ENCODE data around the gene IGFBP6.

The IGFBP6 gene

GRCh38 chr12:53127169-53127568 is 29.7 kb downstream of the IGFBP6 start:
- no peaks in the 10 kb centered on the region for H3K27me3 Mint-ChIP-seq

GRCh38 chr12:53128780-53129569 is 31.5 kb downstream of the IGFBP6 start:
- Mint-ChIP-seq H3K4me3 (no peak overlapping the region), H3K27ac (no peak overlapping the region), H3K4me1 (no peaks in the 10 kb centered on the region), H3K27me3 (no peaks in the 10 kb centered on the region), H3K36me3 (ENCODE audit: low read depth) (no peaks in the 10 kb centered on the region), H3K9me3 (no peaks in the 10 kb centered on the region)
- ATAC-seq (no peak), DNase-seq (no peak)

More at GRCh38 chr12:53127169-53127568, 29.7 kb downstream of the IGFBP6 start:
- no peaks in the 10 kb centered on the region for H3K36me3 Mint-ChIP-seq (ENCODE audit: low read depth)
- H3K27ac Mint-ChIP-seq = no peak overlapping the region
- no peaks in the 10 kb centered on the region for H3K9me3 Mint-ChIP-seq
- no peak for ATAC-seq
- no peak overlapping the region for H3K4me3 Mint-ChIP-seq
- no peak for DNase-seq
- H3K4me1 Mint-ChIP-seq = no peaks in the 10 kb centered on the region

- Mint-ChIP-seq H3K4me3 (no peak overlapping the region), H3K9me3 (no peaks in the 10 kb centered on the region), H3K27ac (no peak overlapping the region), H3K4me1 (no peaks in the 10 kb centered on the region), H3K36me3 (ENCODE audit: low read depth) (no peaks in the 10 kb centered on the region), H3K27me3 (no peaks in the 10 kb centered on the region)
- no peak for DNase-seq
- ATAC-seq = no peak
These were observed 34.4 kb downstream of the IGFBP6 start for GRCh38 chr12:53131844-53132243.

GRCh38 chr12:53133722-53134121 is 36.3 kb downstream of the IGFBP6 start:
- no peaks in the 10 kb centered on the region for H3K4me1 Mint-ChIP-seq
- peaks cover 8% of the 10 kb centered on the region for H3K9me3 Mint-ChIP-seq
- H3K36me3 Mint-ChIP-seq (ENCODE audit: low read depth) = no peaks in the 10 kb centered on the region
- peaks cover under 1% of the 10 kb centered on the region for H3K27me3 Mint-ChIP-seq
- no peak for ATAC-seq
- no peak overlapping the region for H3K27ac Mint-ChIP-seq
- no peak overlapping the region for H3K4me3 Mint-ChIP-seq
- DNase-seq = no peak

DNA sequence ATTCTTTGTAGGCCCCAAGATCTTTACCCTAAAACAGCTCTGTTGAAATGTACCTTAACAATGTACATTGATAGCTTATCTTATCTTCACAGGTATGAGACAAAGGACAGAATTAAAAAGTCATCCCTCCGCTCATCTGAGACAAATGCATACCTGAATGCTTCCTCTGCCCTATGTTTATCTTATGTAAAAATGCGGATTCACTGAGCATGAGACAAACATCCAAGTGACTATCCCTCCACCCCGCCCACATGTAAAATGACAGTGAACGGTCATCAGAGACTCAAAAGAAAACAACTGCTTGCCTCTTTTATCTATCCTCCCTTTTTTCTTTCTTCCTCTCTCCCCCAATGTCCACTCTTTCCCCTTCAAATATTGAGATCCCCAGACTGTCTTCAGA is 45.9 kb downstream of the IGFBP6 start:
- peaks cover 7% of the 10 kb centered on the region for H3K27me3 Mint-ChIP-seq
- no peak overlapping the region for H3K4me3 Mint-ChIP-seq
- H3K4me1 Mint-ChIP-seq = no peaks in the 10 kb centered on the region
- no peaks in the 10 kb centered on the region for H3K9me3 Mint-ChIP-seq
- DNase-seq (no peak), ATAC-seq (no peak)
- H3K27ac Mint-ChIP-seq = no peak overlapping the region
- no peaks in the 10 kb centered on the region for H3K36me3 Mint-ChIP-seq (ENCODE audit: low read depth)

DNA sequence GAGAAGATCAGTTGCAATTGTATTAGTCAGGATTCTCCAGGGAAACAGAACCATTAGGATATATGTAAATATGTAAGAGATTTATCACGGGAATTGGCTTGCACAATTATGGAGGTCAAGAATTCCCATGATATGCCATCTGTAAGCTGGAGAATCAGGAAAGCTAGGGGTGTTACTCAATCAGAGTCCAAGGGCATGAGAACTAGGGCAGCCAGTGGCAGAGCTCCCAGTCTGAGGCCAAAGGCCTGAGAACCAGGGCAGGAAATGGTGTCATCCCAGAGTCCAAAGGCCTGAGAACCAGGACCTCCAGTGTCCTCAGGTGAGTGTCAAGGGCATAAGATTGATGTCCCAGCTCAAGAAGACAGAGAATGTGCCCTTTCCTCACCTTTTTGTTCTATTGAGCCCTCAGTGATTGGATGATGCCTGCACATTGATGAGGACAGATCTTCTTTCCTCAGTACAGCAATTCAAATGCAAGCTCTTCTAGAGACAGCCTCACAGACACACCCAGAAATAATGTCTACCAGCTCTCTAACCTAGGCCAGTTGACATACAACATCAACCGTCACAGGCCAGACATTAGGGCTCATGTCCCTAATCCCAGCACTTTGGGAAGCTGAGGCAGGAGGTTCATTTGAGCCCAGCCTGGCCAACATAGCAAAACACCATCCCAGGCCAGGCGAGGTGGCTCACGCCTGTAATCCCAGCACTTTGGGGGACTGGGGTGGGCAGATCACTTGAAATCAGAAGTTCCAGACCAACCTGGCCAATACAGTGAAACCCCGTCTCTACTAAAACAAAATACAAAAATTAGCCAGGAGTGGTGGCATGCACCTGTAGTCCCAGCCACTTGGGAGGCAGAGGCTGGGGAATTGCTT is 48.2 kb downstream of the IGFBP6 start:
- H3K27me3 Mint-ChIP-seq = no peaks in the 10 kb centered on the region
- H3K4me1 Mint-ChIP-seq = no peaks in the 10 kb centered on the region
- H3K36me3 Mint-ChIP-seq (ENCODE audit: low read depth) = no peaks in the 10 kb centered on the region
- ATAC-seq (no peak), DNase-seq (no peak)
- H3K27ac Mint-ChIP-seq = no peak overlapping the region
- no peak overlapping the region for H3K4me3 Mint-ChIP-seq
- H3K9me3 Mint-ChIP-seq = no peaks in the 10 kb centered on the region

DNA sequence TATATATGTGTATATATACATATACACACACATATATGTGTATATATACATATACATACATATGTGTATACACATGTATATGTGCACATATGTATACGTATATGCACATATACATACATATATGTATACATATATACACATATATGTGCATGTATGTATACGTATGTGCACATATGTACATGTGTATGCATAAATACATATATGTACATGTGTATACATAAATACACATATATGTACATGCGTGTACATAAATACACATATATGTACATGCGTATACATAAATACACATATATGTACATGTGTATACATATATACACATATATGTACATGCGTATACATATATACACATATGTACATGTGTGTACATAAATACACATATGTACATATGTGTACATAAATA is 49.7 kb downstream of the IGFBP6 start:
- Mint-ChIP-seq H3K36me3 (ENCODE audit: low read depth) (no peaks in the 10 kb centered on the region), H3K4me1 (no peaks in the 10 kb centered on the region), H3K9me3 (no peaks in the 10 kb centered on the region), H3K4me3 (no peak overlapping the region), H3K27me3 (no peaks in the 10 kb centered on the region), H3K27ac (no peak overlapping the region)
- DNase-seq = no peak
- no peak for ATAC-seq

DNA sequence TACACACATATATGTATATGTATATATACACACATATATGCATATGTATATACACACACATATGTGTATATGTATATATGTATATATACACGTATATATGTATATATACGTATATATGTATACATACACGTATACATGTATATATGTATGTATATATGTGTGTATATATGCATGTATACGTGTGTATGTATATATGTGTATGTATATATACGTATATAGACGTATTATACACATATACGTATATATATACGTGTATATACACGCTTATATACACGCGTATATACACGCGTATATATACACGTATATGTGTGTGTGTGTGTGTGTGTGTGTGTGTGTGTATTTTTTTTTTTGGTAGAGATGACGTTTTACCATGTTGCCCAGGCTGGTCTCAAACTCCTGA is 50.2 kb downstream of the IGFBP6 start:
- no peaks in the 10 kb centered on the region for H3K9me3 Mint-ChIP-seq
- no peak for ATAC-seq
- no peaks in the 10 kb centered on the region for H3K4me1 Mint-ChIP-seq
- no peak overlapping the region for H3K4me3 Mint-ChIP-seq
- H3K36me3 Mint-ChIP-seq (ENCODE audit: low read depth) = no peaks in the 10 kb centered on the region
- DNase-seq = no peak
- H3K27ac Mint-ChIP-seq = no peak overlapping the region
- no peaks in the 10 kb centered on the region for H3K27me3 Mint-ChIP-seq

GRCh38 chr12:53151039-53151438 is 53.6 kb downstream of the IGFBP6 start:
- Mint-ChIP-seq H3K4me1 (no peaks in the 10 kb centered on the region), H3K9me3 (no peaks in the 10 kb centered on the region), H3K36me3 (ENCODE audit: low read depth) (no peaks in the 10 kb centered on the region), H3K4me3 (no peak overlapping the region), H3K27me3 (no peaks in the 10 kb centered on the region), H3K27ac (no peak overlapping the region)
- no peak for DNase-seq
- ATAC-seq = no peak
